22Rv1 (cell line): Measurements from ENCODE around the gene BACH2.

ENCODE experiments used
- H3K27ac ChIP-seq: fragments of 450-650 bp; 2 replicates; pipeline ENCODE4 v1.5.1; 2017
- ZFX ChIP-seq: fragments of 450-650 bp; IDR thresholded peaks from 2 replicates; pipeline ENCODE4 v1.6.1; 2017; ENCODE audit warnings: antibody characterized with exemption, borderline replicate concordance
- TF ChIP-seq, protein P1 (sequence below): fragments of 450-650 bp; IDR thresholded peaks from 2 replicates; pipeline ENCODE4 v1.5.1; 2017; ENCODE audit warnings: mild to moderate bottlenecking

BACH2 gene

DNA sequence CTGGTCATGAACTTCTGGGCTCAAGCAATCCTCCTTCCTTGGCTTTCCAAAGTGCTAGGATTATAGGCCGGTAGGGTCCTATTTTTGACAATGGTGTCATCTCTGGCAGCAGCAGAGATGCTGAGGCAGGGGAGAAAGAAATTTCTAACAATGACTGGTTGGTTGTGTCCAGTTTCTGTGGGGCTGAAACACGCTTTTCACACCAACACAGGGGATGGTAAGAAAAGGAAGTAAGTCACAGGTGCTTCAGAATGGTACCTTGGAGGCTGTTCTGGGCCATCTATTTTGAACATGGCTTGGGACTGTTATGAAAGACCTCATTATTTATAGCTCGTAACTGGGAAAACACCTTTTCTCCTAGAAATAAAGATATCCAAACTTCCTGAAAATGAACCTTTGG is 329.7 kb downstream of the BACH2 start:
- no peak overlapping the region for H3K27ac ChIP-seq
- TF ChIP-seq ZFX, result no peak
- TF ChIP-seq, protein P1, sequence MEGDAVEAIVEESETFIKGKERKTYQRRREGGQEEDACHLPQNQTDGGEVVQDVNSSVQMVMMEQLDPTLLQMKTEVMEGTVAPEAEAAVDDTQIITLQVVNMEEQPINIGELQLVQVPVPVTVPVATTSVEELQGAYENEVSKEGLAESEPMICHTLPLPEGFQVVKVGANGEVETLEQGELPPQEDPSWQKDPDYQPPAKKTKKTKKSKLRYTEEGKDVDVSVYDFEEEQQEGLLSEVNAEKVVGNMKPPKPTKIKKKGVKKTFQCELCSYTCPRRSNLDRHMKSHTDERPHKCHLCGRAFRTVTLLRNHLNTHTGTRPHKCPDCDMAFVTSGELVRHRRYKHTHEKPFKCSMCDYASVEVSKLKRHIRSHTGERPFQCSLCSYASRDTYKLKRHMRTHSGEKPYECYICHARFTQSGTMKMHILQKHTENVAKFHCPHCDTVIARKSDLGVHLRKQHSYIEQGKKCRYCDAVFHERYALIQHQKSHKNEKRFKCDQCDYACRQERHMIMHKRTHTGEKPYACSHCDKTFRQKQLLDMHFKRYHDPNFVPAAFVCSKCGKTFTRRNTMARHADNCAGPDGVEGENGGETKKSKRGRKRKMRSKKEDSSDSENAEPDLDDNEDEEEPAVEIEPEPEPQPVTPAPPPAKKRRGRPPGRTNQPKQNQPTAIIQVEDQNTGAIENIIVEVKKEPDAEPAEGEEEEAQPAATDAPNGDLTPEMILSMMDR, result no peak

DNA sequence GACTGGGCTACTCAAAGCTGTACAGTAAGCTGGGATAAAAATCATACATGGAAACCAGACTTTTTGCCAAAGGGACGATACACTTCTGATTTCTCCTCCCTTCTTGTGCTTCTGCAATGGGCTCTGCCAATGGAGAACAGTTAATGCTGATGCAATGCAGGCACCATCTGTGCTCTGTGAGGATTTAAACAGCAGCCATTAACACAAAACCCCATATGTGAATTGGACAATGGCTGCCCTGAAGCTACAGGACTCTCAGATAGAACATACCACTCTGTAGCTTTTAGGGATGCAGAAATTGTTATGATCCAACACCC is 330.5 kb downstream of the BACH2 start:
- no peak overlapping the region for H3K27ac ChIP-seq

DNA sequence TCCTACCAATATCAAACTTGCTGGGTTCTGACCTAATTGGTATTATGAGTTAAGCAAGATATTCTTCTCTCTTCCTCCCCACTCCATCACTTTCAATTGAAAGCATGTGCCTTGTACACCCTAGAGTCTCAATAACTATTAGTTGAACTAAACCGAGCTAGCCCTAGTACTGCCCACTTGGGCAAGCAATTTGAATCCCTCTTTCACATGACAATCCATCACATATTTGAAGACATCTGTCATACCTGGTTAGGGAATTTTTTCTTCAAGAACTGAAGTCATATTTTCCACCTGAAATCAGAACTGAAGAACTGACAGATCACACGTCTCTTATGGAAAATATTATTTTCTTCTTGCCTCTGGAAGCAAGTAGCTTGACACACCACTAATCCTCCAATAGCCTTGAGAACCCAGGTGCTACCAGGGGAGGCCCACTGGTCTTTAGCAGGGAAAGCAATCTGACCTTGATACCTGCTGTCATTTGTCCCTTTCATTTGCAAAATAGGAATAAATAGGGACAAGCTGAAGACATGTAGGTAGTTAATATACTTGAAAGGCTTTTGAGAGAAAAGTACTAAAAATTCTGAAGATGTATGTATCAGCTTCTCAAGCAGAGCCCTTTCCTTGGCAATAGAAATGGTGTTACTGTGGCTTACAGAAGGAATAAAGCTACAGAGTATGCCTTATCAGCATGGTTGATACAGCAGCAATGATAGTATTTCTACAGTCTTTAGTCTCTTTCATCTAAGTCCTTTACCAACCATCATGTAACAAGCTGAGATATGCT is 331.0 kb downstream of the BACH2 start:
- no peak overlapping the region for H3K27ac ChIP-seq
- no peak for TF ChIP-seq ZFX

More for the DNA sequence above, 330.5 kb downstream of the BACH2 start:
- TF ChIP-seq, protein P1, result no peak
- no peak for TF ChIP-seq ZFX

DNA sequence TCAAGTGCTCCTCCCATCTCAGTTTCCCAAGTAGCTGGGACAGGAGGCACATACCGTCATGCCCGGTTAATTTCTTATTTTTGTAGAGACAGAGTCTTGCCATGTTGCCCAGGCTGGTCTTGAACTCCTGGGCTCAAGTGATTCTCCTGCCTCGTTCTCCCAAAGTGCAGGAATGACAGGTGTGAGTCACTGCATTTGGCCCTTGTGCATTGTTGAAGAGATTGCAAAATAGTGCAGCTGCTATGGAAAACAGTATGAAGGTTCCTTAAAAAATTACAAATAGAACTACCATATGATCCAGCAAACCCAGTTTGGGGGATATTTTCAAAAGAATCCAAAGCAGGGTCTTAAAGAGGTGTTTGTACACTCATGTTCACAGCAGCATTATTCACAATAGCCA is 333.3 kb downstream of the BACH2 start:
- H3K27ac ChIP-seq, result no peak overlapping the region
- TF ChIP-seq, protein P1, result no peak
- no peak for TF ChIP-seq ZFX

DNA sequence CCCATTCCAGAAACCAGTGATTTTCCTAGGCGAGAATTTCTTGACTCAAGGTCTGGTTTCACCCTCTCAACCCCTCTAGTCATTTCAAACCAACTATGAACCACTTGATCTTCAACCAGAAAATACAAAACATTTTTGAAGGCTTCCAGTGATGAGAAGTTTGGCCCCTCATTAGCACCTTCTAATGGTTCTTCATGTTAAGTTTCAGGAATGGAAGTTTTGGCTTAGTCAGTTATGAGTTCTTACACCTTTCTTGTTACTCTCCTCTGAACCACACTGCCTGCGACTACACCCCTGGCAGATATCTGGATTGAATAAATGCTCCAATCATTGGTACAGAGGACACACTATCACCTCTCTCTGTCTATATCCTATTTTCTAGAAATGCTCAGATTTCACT is 335.2 kb downstream of the BACH2 start:
- TF ChIP-seq ZFX, result no peak
- TF ChIP-seq, protein P1, result no peak

DNA sequence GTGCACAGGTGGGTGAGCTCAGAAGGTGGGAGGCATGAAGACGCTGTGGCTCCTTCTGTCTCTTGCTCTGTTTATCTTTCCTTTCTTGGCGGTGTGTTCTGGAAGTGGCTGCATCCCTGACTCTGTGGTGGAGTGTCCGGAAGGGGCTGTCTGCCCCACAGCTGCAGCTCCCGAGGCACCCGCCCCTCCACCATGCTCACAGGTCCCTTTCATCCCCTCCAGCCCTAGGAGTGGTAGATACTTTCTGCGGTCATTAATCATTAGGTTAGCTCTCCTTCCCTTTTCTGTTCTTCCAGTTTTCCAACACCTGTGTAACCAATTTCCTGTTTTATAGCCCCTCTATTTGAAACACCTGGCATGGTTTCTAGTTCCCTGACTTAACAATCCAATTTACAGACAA is 336.8 kb downstream of the BACH2 start:
- no peak for TF ChIP-seq ZFX
- TF ChIP-seq, protein P1, result no peak

More for the DNA sequence above, 335.2 kb downstream of the BACH2 start:
- no peak overlapping the region for H3K27ac ChIP-seq

DNA sequence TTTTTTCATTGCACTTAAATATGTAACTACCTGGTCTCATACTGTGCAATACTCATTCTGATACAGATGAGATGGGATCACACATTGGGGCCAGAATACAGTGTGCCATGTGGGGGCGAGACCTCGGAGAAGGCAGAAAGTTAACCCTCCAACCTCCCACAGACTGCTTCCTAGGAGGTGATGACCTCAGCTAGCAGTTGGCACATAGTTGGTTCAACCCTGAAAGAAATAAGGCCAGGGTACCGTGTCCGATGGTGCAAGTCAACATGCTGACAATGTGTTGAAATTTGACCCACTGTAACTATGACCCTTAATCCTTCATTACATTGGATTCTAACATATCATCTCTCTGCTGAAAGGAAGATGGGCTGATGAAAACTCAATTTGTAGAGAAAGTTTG is 340.5 kb downstream of the BACH2 start:
- H3K27ac ChIP-seq, result no peak overlapping the region
- TF ChIP-seq, protein P1, result no peak
- TF ChIP-seq ZFX, result no peak

More for the DNA sequence above, 336.8 kb downstream of the BACH2 start:
- H3K27ac ChIP-seq, result no peak overlapping the region

DNA sequence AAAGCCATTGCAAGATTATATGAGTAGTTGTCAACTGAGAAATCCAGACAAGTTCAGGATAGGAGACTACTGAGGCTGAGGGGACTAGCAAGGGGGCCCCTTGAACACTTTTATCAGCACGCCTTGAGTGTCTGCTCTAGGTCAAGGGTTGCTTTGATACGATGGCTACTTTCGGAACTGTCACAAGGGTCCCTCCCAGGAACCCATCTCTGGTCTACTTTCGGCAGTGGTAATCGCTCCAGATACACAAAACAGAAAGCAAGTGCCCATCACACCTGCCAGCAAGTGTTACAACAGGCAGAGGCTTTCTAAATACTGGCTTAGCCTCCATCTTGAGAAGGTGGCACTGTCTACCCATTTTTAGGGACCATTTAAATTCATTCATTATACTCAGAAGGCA is 341.3 kb downstream of the BACH2 start:
- no peak overlapping the region for H3K27ac ChIP-seq
- TF ChIP-seq, protein P1, result no peak
- TF ChIP-seq ZFX, result no peak
